ENCODE data around the gene TTC4. TPM values are rescaled to one million over a fixed set of nuclear protein-coding genes. Genes with fewer than 3 reads are reported as not detected.

The TTC4 gene
- total RNA-seq, 1 experiment from 2014 or later: 26.3 TPM

DNA sequence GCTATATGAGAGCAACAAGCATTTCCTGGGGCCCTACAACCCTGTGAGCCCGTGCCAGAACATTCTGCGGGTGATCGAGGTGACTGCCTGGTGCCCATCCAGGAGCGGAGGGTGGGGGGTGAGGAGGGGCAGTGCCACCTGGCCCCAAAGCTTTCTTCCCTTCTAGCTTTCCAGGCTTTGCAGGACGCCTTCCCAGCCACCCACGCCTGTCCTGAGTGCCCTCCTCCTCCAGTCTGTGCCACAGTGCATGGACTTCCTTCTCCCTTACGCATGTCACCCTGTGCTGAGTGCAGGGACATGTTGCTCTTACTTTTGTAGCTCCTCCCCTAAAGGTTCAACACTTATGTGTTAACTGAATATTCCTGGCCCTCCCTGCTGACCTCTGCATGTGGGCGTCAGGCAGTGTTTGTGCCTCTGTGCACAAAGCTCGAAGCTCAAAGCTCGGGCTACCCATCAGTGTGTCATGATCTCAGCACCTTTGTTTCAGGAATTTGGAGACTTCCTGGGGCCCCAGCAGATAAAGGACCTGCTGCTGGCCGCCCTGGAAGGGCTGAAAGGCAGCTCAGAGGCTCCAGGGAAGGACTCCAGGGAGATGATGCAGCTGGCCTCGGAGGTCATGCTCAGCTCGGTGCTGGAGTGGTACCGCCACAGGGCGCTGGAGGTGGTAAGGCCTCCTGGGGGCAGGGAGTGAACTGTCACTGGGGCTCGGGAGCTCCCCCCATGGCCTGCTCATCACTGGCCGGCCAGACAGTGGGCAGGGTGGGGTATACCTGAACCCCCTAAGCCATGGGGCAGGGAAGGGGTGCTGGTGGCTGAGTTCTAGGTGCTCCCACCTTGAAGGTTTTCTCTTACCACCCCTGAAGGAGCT, 36.7 kb upstream of the TTC4 start (continued):
- TF ChIP-seq EGR1 (IDR thresholded peaks at IDR 0.05; ENCODE audit: low read depth) (no peak), YY1 (IDR thresholded peaks at IDR 0.05; ENCODE audit: extremely low read depth, insufficient replicate concordance, low read depth, low read length) (no peak), ELF1 (IDR thresholded peaks at IDR 0.05; ENCODE audit: borderline replicate concordance, low read depth) (no peak), ZNF274 (IDR thresholded peaks at IDR 0.05; ENCODE audit: low read depth, low read length) (no peak)

- Histone ChIP-seq H3K4me2 (ENCODE audit: low read length) (no peak overlapping the region), H3K36me3 (ENCODE audit: control insufficient read depth in 1 of 2, insufficient read depth in 2 of 2, low read length in 2 of 2) (no peaks in the 10 kb centered on the region), H3K4me3 (replicated peaks in 1 of 2; ENCODE audit: low read depth in 1 of 2, low read length in 2 of 2) (no peak overlapping the region), H3K27ac (ENCODE audit: low read depth, low read length) (no peak overlapping the region), H4K20me1 (ENCODE audit: insufficient read depth) (no peaks in the 10 kb centered on the region), H3K27me3 (ENCODE audit: insufficient read depth, low read length) (no peaks in the 10 kb centered on the region), H3K4me1 (ENCODE audit: control insufficient read depth in 1 of 2, insufficient read depth in 2 of 2, low read length in 2 of 2) (no peaks in the 10 kb centered on the region), H3K79me2 (ENCODE audit: insufficient read depth, low read length) (no peaks in the 10 kb centered on the region), H2AFZ (ENCODE audit: low read depth, low read length, poor library complexity, severe bottlenecking) (no peak overlapping the region), H3K9ac (ENCODE audit: low read length) (no peak overlapping the region), H3K9me3 (ENCODE audit: control insufficient read depth in 1 of 2, insufficient read depth in 1 of 2, low read depth in 1 of 2, low read length in 2 of 2) (no peaks in the 10 kb centered on the region), H3K9me2 (ENCODE audit: insufficient read depth) (no peaks in the 10 kb centered on the region)
- ChIA-PET POLR2A (no interaction called here), RAD21 (ENCODE audit: low non-redundant PET in 1 of 2, low total read pairs in 2 of 2, uncharacterized antibody in 2 of 2, unreplicated experiment in 2 of 2) (no interaction called here), CTCF (no interaction called here)
- DNase-seq (ENCODE audit: low read depth, low spot score) (no peak), ATAC-seq (no peak)
- intact Hi-C loops (cut with micrococcal nuclease): no loop called here
- no TSS peak for BruUV-seq (replicated peaks)
- TF ChIP-seq FOSL1 (IDR thresholded peaks at IDR 0.05; ENCODE audit: low read depth) (no peak), CEBPB (IDR thresholded peaks at IDR 0.05; ENCODE audit: low read depth) (no peak), RAD21 (IDR thresholded peaks at IDR 0.05; ENCODE audit: low read depth) (no peak), CTCF (IDR thresholded peaks at IDR 0.05 in 2 of 3, conservative IDR thresholded peaks at IDR 0.05 in 1 of 3; ENCODE audit: borderline replicate concordance in 1 of 3, insufficient read depth in 1 of 3, low read depth in 2 of 3, low read length in 2 of 3) (no peak), SP1 (IDR thresholded peaks at IDR 0.05; ENCODE audit: low read depth) (no peak), ZNF274 (IDR thresholded peaks at IDR 0.05; ENCODE audit: low read depth, low read length) (no peak), TCF7L2 (IDR thresholded peaks at IDR 0.05; ENCODE audit: borderline replicate concordance, extremely low read depth, insufficient read depth, insufficient read length) (no peak), EZH2 (IDR thresholded peaks at IDR 0.05) (no peak), EZH2phosphoT487 (IDR thresholded peaks at IDR 0.05; ENCODE audit: borderline replicate concordance) (no peak), SRF (IDR thresholded peaks at IDR 0.05; ENCODE audit: low read depth) (no peak), EGR1 (IDR thresholded peaks at IDR 0.05; ENCODE audit: low read depth) (no peak), YY1 (IDR thresholded peaks at IDR 0.05; ENCODE audit: extremely low read depth, insufficient replicate concordance, low read depth, low read length) (no peak), ELF1 (IDR thresholded peaks at IDR 0.05; ENCODE audit: borderline replicate concordance, low read depth) (no peak)
- TF ChIP-seq, protein P1, sequence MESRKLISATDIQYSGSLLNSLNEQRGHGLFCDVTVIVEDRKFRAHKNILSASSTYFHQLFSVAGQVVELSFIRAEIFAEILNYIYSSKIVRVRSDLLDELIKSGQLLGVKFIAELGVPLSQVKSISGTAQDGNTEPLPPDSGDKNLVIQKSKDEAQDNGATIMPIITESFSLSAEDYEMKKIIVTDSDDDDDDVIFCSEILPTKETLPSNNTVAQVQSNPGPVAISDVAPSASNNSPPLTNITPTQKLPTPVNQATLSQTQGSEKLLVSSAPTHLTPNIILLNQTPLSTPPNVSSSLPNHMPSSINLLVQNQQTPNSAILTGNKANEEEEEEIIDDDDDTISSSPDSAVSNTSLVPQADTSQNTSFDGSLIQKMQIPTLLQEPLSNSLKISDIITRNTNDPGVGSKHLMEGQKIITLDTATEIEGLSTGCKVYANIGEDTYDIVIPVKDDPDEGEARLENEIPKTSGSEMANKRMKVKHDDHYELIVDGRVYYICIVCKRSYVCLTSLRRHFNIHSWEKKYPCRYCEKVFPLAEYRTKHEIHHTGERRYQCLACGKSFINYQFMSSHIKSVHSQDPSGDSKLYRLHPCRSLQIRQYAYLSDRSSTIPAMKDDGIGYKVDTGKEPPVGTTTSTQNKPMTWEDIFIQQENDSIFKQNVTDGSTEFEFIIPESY (IDR thresholded peaks at IDR 0.05; ENCODE audit: extremely low read depth, insufficient replicate concordance, low read length): no peak
- TF ChIP-seq, protein P2, sequence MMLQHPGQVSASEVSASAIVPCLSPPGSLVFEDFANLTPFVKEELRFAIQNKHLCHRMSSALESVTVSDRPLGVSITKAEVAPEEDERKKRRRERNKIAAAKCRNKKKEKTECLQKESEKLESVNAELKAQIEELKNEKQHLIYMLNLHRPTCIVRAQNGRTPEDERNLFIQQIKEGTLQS (IDR thresholded peaks at IDR 0.05): no peak
Measured at GRCh38 chr1:54679706-54680105, 36.0 kb upstream of the TTC4 start.

All from HCT116 (cell line).